Lower lobe of right lung (tissue), 2 donors: ENCODE data around the gene S100A6. TPM values are rescaled to one million over a fixed set of nuclear protein-coding genes. Genes with fewer than 3 reads are reported as not detected.
A peak's percentile ranks its signal among the peaks of the same experiment; 100 is the strongest.

ENCODE experiments used
- ATAC-seq, 2 donors: fragments of 200-7000 bp; cut with Tn5 transposase; one replicate each; pipeline ENCODE4 v1.9.1; 2020 to 2022; ENCODE audit warnings: mild to moderate bottlenecking in 2 of 2, moderate library complexity in 2 of 2
- DNase-seq: peaks from one replicate; pipeline ENCODE4 v3.0.0-alpha.2; 2020
- H3K27ac ChIP-seq: fragments of 200-600 bp; one replicate; pipeline ENCODE4 v1.8.0; 2022
- H3K27me3 ChIP-seq: fragments of 200-600 bp; one replicate; pipeline ENCODE4 v1.8.0; 2022; ENCODE audit warnings: low read depth
- H3K36me3 ChIP-seq: fragments of 200-600 bp; one replicate; pipeline ENCODE4 v1.8.0; 2022; ENCODE audit warnings: mild to moderate bottlenecking
- H3K4me1 ChIP-seq: fragments of 200-600 bp; one replicate; pipeline ENCODE4 v1.8.0; 2022
- H3K4me3 ChIP-seq: fragments of 200-600 bp; one replicate; pipeline ENCODE4 v1.8.0; 2022; ENCODE audit warnings: mild to moderate bottlenecking
- H3K9me3 ChIP-seq: fragments of 200-600 bp; one replicate; pipeline ENCODE4 v1.8.0; 2022
- intact Hi-C: fragments of 100-400 bp; cut with DNase I; formaldehyde crosslinking; loops from one replicate; pipeline ENCODE4 v1.11.0; 2022
- total RNA-seq: library from RNA; stranded (reverse); fragmentation: NEBNext Ultra II Directional; extraction: Animal tissue kit (Norgen Biotek cat#: 25700); gene quantifications from one replicate; pipeline ENCODE4 v1.2.1, GENCODE V29; 2021
- TF ChIP-seq, protein P1 (sequence below): fragments of 200-600 bp; IDR thresholded peaks from one replicate; pipeline ENCODE4 v1.8.0; 2022; ENCODE audit warnings: antibody characterized with exemption, mild to moderate bottlenecking
- donor health status: DM: no; HTN: yes; CAD: no; lungs with severe emphysema.

The S100A6 gene
- total RNA-seq, 1 donor from 2014 or later: 1,109 TPM

DNA sequence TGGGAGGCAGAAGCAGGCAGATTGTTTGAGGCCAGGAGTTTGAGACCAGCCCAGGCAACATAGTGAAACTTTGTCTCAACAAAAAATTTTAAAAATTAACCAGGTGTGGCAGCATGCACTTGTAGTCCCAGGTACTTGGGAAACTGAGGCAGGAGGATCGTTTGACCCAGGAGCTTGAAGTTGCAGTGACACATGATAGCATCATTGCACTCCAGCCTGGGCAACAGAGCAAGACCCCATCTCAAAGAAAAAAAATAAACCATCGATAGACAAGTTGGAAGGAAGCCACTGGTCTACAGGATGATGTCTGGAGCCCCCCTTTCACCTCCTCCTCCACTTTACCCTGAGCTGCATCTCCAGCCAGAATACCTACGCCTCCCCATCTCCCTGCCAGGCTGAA lies 16.5 kb downstream of the S100A6 start:
- TF ChIP-seq, protein P1, sequence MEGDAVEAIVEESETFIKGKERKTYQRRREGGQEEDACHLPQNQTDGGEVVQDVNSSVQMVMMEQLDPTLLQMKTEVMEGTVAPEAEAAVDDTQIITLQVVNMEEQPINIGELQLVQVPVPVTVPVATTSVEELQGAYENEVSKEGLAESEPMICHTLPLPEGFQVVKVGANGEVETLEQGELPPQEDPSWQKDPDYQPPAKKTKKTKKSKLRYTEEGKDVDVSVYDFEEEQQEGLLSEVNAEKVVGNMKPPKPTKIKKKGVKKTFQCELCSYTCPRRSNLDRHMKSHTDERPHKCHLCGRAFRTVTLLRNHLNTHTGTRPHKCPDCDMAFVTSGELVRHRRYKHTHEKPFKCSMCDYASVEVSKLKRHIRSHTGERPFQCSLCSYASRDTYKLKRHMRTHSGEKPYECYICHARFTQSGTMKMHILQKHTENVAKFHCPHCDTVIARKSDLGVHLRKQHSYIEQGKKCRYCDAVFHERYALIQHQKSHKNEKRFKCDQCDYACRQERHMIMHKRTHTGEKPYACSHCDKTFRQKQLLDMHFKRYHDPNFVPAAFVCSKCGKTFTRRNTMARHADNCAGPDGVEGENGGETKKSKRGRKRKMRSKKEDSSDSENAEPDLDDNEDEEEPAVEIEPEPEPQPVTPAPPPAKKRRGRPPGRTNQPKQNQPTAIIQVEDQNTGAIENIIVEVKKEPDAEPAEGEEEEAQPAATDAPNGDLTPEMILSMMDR: no peak
- no peak overlapping the region for H3K27ac ChIP-seq
- no peaks in the 10 kb centered on the region for H3K36me3 ChIP-seq
- H3K4me1 ChIP-seq: peaks cover 20% of the 10 kb centered on the region
- DNase-seq: no peak
- no peaks in the 10 kb centered on the region for H3K9me3 ChIP-seq
- no peak for ATAC-seq
- no peak overlapping the region for H3K4me3 ChIP-seq
- intact Hi-C loops: loop anchor here (10.0 kb wide), 1 partner anchor 46 kb away; the partner anchor contains the start of gene S100A2
- H3K27me3 ChIP-seq: no peaks in the 10 kb centered on the region

DNA sequence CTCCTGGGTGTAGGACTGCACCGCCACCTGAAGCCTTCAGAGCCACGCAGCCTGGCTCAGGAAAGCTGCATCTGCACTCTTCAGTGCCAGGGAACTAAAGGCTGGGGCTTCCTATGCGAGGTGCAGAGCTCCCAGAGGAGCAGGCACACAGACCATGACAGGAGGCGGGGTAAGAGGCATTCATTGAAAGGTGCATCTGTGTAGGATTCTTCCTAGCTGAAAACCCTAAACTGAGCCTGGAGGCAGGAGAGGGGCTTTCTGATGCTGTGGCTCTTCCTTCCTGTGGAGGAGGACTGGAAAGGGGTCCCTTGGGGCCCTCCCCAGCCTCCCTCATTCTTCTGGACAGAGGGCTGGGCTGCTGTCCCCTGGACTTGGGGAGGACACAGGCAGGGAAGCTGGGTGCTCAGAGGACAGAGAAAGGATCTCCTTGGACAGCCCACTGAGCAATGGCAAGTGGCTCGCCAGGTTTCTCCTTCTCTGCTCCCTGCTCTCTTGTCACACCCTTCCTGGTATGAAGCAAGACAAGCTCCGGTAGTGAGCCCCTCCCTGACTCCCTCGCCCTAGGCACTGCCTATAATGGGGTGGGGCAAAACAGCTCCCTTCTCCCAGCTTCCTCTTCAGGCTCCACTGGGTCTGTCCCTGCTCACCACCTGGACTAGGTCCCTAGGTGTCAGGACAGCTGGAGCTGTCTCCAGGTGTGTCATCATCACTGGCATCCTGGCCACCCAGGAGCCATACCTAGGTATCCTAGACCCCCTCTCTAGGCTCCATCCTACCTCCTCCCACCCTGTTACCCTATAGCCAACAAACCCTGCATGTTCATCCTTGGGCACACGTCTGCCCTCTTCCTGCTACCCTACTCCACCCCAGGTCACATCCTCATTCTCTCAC lies 20.0 kb downstream of the S100A6 start:
- TF ChIP-seq, protein P1: no peak
- Histone ChIP-seq H3K4me1 (peaks cover 26% of the 10 kb centered on the region), H3K27ac (peak overlapping the region; percentile 44), H3K4me3 (no peak overlapping the region), H3K27me3 (no peaks in the 10 kb centered on the region), H3K36me3 (no peaks in the 10 kb centered on the region), H3K9me3 (no peaks in the 10 kb centered on the region)
- peak; percentile 72 for DNase-seq
- intact Hi-C loops: loop anchor here (10.0 kb wide), 1 partner anchor 49 kb away; the partner anchor contains the start of gene S100A2
- ATAC-seq: peak; percentile 83 to 91

DNA sequence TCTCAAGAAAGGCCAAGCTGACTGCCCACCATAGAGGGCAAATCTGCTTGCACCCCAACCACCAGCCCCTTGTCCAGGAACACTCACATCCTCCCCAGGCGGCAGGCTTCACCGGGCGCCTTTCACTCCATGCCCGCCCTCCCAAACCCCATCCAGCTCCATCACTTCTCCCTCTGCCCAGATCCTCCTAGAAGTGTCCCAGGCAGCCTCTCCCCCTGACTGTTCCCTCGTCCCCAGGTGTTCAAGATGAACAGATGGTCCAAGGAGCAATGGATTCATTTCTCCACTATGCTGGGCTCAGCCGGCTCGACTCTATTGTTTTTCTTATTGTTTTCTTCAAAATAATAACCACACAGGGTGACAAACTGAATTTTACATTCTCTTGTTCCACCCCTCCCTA lies 22.1 kb downstream of the S100A6 start:
- no peaks in the 10 kb centered on the region for H3K9me3 ChIP-seq
- ATAC-seq: no peak

DNA sequence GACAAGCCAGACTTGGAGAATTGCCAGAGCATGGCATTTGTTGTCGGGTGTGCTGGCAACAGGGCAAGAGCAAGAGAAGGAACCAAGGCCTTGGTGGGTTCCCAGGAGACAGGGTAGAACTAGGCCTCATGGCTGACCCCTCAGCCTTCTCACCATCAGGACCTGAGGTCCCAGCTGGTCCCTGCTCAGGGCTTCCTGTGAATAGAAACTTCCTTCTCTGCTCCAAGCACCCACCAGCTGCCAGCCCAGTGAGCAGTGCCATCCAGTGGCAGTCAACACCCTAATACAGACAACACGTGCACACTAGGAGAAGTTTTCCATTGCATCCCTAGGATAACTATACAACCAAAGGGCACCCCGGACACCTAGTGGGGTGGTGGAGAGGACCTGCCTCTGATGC lies 22.8 kb downstream of the S100A6 start:
- ATAC-seq: no peak
- no peaks in the 10 kb centered on the region for H3K27me3 ChIP-seq
- peaks cover 22% of the 10 kb centered on the region for H3K4me1 ChIP-seq
- no peak overlapping the region for H3K4me3 ChIP-seq
- intact Hi-C loops: loop anchor here (10.0 kb wide), 1 partner anchor 52 kb away; the partner anchor contains the start of gene S100A2
- DNase-seq: no peak
- H3K27ac ChIP-seq: no peak overlapping the region
- TF ChIP-seq, protein P1: no peak
- H3K36me3 ChIP-seq: no peaks in the 10 kb centered on the region
- no peaks in the 10 kb centered on the region for H3K9me3 ChIP-seq

More for the DNA sequence above, 22.1 kb downstream of the S100A6 start:
- Histone ChIP-seq H3K4me1 (peaks cover 25% of the 10 kb centered on the region), H3K4me3 (no peak overlapping the region), H3K36me3 (no peaks in the 10 kb centered on the region), H3K27me3 (no peaks in the 10 kb centered on the region), H3K27ac (no peak overlapping the region)
- intact Hi-C loops: loop anchor here (10.0 kb wide), 1 partner anchor 51 kb away; the partner anchor contains the start of gene S100A2
- no peak for DNase-seq
- TF ChIP-seq, protein P1: no peak

DNA sequence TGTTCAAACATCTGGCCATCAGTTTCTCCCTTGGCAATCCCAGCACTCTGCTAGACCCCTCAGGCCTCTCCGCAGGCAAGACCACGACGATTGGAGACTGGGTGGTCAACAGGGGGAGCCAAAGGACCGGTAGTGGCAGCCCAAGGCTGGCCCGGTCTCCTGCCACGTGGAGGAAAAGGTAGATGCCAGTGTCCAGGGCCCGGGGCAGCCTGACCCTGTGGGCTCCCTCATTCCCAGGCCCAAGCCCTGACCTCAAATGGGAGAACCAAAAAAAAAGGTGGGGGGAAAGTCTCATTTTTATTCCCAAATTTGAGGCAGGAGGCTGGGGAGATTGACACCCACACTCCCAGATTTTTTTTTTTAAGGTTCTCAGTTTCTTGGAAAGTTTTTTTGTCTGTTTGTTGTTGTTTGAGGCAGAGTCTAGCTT lies 24.8 kb downstream of the S100A6 start:
- TF ChIP-seq, protein P1: peak; percentile 93
- ATAC-seq (peak; percentile 85 to 89), DNase-seq (peak; percentile 87)
- H3K36me3 ChIP-seq: no peaks in the 10 kb centered on the region
- H3K9me3 ChIP-seq: no peaks in the 10 kb centered on the region
- H3K4me1 ChIP-seq: peaks cover 18% of the 10 kb centered on the region
- intact Hi-C loops: loop anchor here (10.0 kb wide), 1 partner anchor 54 kb away; the partner anchor contains the start of gene S100A2
- H3K4me3 ChIP-seq: no peak overlapping the region
- H3K27me3 ChIP-seq: no peaks in the 10 kb centered on the region
- H3K27ac ChIP-seq: no peak overlapping the region
